HG02642 (cell line): ENCODE results near the gene FAM50A.
"Not testable (repeated sequence)": the region's sequence is repeated elsewhere in the genome, so short reads cannot be mapped to it uniquely, and the experiment has no call there.

Experiments
- ATAC-seq: cut with Tn5 transposase; IDR thresholded peaks from one replicate; pipeline ENCODE4 v1.9.1; 2021; ENCODE audit warnings: mild to moderate bottlenecking; ENCODE audit not compliant: unreplicated experiment, poor library complexity

FAM50A gene

GRCh38 chrX:154481195-154481594, 37.3 kb downstream of the FAM50A start:
- no peak for ATAC-seq

GRCh38 chrX:154481911-154482601, 38.1 kb downstream of the FAM50A start:
- ATAC-seq: no peak

- no peak for ATAC-seq
These were observed 38.8 kb downstream of the FAM50A start for GRCh38 chrX:154482786-154483185.

GRCh38 chrX:154483325-154483724, 39.4 kb downstream of the FAM50A start:
- no peak for ATAC-seq

- ATAC-seq: no peak
These were observed 40.6 kb downstream of the FAM50A start for GRCh38 chrX:154484255-154485149.

- no peak for ATAC-seq
These were observed 41.5 kb downstream of the FAM50A start for GRCh38 chrX:154485150-154486051.

GRCh38 chrX:154486052-154486395, 42.1 kb downstream of the FAM50A start:
- ATAC-seq: no peak

GRCh38 chrX:154486396-154487207, 42.7 kb downstream of the FAM50A start, which contains the start of gene UBL4A:
TSS of gene UBL4A (minus strand) at chrX:154486615. CDS start at chrX:154486584, 31 bp downstream.
- peak; percentile 32 for ATAC-seq

- ATAC-seq: no peak
These were observed 43.8 kb downstream of the FAM50A start for GRCh38 chrX:154487518-154488290.

GRCh38 chrX:154488336-154489075, 44.6 kb downstream of the FAM50A start:
- no peak for ATAC-seq

- no peak for ATAC-seq
These were observed 45.2 kb downstream of the FAM50A start for GRCh38 chrX:154489182-154489581.

- ATAC-seq: peak; percentile 35
These were observed 46.1 kb downstream of the FAM50A start for GRCh38 chrX:154490021-154490413.

GRCh38 chrX:154490414-154491083, 46.6 kb downstream of the FAM50A start, which contains the start of gene SLC10A3:
TSS of gene SLC10A3 (minus strand) at chrX:154490629. CDS start at chrX:154488940, 1,689 bp downstream.
- peak; percentile 80 for ATAC-seq

- ATAC-seq: no peak
These were observed 50.8 kb downstream of the FAM50A start for GRCh38 chrX:154494715-154495114.

- ATAC-seq: no peak
These were observed 51.6 kb downstream of the FAM50A start for GRCh38 chrX:154495472-154495922.

GRCh38 chrX:154496591-154497137, 52.7 kb downstream of the FAM50A start:
- not testable (repeated sequence) for ATAC-seq
